CD4-positive, alpha-beta T cell treated with Interleukin-1 beta for 1 hour (primary cell): ENCODE measurements around the gene ACADVL.
"Not testable (repeated sequence)": the region's sequence is repeated elsewhere in the genome, so short reads cannot be mapped to it uniquely, and the experiment has no call there.

Source experiments
- DNase-seq, 2 donors: peaks; one replicate each; pipeline ENCODE4 v3.0.0-alpha.2; 2020 to 2022

ACADVL gene

DNA sequence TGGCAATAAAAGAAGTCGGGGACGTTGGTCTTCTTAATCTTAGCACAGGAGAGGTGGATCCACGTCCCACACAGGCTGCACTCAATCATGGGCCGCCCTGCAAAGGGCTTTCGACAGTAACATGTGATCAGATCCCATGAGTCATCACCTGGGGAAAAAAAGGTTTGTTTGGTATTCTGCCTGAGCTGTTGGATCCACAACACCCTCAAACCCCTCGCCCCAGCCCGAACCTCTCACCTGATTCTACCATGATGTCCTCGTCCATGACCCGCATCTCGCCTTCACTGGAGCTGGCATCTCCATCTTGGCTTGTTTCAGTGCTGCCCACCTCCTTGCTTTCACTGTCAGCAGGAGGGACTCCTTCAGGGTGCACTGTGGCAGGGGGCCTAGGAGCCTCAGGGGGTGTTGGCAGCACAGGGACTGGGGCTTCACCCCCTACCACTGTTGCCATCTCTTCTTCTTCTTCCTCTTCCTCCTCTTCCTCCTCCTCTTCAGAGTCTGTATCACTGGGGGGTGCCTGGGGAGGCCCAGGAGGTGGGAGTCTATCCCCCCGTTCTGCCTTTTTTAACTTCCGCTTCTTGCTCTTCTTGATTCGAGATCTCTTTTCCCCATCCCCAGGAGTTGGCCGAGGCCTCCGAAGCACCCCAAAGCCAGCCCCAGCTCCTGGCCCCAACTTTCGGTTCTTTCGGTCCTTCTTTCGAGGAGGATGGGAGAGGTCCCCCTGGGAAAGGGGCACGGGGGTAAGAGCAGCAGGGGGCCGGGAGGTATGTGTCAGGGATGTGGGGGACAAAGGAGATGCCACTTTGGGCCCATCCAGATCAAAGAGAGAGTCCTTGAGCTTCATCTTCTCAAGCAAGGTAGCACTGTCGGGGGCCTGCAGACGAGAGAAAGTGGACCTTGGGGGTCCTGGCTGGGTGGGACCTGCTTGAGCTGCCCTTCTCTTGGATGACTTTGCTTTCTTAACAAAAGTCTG is 16.2 kb downstream of the ACADVL start:
- no peak for DNase-seq

GRCh38 chr17:7236808-7237207 is 17.1 kb downstream of the ACADVL start:
- DNase-seq = no peak

DNA sequence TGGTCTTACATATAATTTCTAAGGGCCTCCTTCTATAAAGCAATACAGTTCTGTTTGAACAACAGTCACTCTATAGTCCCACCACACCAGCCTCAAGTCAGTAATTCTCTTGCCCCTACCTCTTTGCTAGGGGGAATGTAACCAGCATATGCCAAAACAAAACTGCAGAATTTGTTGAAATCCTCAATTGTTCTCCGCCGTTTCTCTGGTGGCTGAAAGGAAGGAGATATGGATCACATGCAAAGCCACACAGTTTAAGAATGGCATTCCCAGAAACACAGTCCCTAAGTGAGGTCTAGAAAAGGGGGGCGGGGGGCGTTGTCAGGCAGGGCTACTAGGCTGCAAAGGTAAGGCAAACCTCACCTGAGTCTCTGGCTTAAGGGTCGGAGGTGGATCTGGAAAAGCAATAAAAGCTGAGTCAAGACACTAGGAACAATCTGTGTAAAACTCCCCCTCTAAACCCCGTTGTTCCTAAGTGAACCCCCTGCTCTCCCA is 17.6 kb downstream of the ACADVL start:
- DNase-seq = no peak

DNA sequence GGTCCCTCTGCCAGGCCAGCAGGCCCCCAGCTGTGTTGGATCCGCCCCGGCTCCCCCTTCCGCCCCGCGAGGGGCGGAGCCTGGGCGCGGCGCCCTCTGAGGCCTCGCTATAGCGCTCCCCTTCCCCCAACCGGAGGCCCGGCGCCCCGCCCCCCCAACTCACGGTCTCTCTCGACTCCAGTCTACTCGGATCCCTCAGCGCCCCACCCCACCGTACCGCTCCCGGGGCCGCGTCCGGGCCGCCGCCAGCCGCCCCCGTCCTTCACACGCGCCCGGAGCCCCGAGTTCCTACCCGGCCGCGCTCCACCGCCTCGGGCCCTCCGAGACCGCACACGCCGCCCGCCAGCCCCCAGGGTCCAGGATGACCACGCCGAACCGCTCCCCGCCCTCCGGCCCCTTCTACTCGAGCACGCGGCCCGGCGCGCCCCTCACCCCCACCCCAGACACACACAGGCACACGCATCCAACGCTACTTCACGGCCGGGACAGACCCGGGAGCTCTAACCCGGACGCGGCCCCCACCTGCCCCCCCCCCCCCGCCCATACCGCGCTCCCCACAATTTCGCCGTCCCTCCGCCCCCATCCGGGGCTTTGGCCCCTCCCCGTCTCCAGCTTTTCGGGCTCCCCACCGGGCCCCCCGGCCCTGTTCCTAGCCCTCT is 18.2 kb downstream of the ACADVL start:
- peak; percentile 87 to 88 for DNase-seq

GRCh38 chr17:7238420-7239090 is 18.8 kb downstream of the ACADVL start:
- peak; percentile 52 to 62 for DNase-seq

DNA sequence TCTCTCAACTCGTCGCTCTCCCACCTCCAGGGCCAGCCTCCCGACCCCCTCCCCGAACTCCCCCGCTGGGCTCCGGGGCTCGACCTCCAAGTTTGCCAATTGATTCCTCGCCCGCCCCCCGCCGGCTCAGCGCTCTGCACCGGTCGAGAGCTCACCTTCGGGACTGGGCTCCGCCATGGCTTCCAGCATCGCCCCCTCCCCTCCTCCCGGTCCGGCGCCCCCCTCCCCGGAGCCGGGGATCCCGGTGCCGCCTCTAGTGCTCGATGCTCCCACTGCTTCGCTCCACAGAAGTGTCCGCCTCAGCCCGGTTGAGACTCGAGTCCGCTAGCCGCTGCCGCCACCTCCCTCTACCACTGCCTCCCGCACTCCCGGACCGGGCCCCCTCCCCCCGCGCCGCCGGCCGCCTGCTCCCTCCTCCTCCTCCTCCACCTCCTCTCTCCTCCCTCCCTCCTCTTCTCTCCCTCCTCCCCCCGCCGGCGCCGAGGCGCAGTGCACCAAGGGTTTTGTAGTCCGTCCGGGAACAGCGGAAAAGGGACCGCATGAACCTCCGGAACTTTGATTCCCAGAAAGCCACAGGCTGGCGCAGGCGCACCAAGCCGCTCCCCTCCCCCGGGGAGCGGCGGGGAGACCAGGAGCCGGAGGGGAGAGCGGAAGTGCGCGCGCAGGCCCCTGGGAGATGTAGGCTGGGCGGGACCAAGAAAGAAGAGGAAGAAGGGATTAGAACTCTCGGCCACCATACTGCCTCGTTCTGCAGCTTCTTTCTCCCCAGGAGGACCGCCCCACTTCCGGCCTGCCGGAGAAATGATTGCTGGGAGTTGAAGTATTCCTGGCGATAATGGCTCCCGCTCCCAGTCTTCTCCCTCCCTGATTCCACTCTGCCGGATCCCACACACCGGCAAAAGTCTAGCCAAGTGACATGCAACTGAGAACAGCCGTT is 19.6 kb downstream of the ACADVL start, which contains the start of gene PHF23:
PHF23 (minus strand) TSS at position 367 of the 937 bp plus-strand sequence; CDS start at position 189, 178 bp downstream.
- DNase-seq = peak; percentile 99

DNA sequence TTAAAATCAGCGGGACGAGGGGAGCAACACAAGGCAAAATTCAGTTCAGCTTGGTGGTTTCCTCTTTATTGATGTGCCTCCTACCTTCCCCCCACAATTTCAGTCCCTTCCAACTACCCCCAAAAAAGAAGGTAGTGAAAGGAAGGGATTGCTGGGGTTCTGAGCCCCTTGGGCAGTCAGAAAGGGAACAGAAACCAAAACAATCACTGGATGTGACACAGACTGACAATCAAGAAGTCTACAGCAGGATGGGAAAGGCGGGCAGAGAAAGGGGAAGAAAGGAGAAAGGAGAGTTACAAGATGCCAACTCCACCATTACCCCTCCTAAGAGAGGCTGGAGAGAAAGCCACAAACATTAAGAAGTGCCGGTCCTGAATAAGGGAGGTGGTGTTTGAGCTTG is 20.6 kb downstream of the ACADVL start:
- DNase-seq = peak in 1 of 2 donors; percentile 31

DNA sequence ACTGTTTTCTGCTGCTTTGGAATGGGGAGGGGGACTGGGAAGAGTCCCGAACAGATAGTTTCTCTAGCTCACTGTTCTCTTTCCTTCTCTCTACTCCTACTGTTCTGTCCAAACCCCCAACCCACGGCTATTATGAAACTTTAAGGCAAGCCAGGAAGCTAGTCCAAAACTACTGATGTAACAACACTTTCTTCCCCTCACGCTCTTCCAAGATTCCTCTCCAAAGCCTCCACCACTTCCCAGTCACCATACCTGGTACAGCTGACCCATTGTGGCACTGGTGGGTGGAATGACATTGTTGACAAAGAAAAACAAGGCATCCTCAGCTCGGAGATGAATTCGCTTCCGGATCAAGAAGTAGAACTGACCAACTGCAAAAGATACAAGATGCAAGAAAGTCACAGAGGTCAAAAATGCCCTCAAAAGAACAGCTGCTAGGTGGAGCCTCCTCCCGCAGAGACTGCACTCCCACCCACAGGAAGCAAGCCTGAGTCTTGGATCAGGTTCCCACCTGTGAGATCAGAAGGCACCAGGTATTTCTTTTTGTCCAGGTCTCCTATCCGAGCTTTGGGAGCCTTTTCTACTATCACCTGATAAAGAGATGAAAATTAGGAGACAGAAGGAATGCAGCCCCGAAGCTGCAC is 21.5 kb downstream of the ACADVL start:
- DNase-seq = no peak

GRCh38 chr17:7241783-7242716 is 22.3 kb downstream of the ACADVL start, which contains the start of gene GABARAP:
Gene GABARAP (minus strand): TSS chr17:7242449. CDS start chr17:7242330, 119 bp downstream.
- DNase-seq = peak; percentile 90 to 94

DNA sequence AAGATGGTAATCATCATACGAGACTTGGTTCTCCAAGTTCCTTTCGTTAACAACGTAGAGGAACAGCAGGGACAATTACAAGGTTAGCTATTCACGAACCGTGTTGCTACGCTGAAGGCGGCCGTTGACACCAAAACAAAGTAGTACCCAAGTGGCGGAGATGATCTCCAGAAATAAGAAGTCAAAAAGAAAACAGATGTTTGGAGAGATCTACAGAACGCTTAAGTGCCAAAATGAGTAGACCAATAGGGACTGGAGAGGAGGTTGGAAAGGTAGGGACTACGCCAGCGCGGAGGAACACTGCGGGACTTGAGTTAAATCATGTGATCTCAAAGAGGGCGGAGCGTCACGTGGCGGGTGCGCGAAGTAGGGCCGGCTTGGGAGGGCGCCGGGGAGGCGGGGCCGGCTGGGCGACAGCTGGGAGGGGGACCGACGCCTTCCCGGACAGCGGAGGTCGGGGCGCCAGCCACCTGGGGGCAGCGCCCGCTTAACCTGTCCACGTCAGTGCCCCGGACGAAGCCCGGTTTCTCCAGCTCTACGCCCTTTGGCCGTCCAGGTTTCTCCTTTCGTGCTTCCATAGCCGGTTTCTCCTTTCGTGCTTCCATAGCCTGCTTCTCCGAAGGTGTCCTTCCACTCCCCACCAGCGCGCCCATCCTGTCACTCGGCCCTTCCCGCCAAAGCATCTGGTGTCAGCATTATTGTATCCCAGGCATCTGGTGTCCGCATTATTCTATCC is 23.1 kb downstream of the ACADVL start:
- peak; percentile 93 to 94 for DNase-seq

- no peak for DNase-seq
Observed at GRCh38 chr17:7243453-7243729, 23.7 kb downstream of the ACADVL start.

GRCh38 chr17:7243838-7244237 is 24.1 kb downstream of the ACADVL start:
- DNase-seq = not testable (repeated sequence)

DNA sequence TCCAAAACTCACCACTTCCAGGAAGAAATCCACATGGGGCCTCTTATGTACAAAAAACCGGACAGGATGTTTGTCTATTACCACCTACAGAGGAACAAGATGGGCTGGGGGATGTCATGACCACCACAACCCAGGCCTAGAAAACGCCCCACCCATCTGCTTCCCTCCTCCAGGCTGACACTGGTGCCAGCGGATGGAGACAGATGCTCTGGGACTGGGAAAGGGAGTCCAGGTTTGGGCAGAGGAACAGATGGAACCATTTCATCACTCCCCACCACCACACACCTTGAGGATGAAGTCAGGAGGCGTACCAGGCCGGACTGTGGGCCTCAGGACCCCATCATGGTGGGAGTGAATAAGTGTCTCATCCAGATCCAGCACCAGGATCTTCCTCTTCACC is 27.0 kb downstream of the ACADVL start:
- no peak for DNase-seq

DNA sequence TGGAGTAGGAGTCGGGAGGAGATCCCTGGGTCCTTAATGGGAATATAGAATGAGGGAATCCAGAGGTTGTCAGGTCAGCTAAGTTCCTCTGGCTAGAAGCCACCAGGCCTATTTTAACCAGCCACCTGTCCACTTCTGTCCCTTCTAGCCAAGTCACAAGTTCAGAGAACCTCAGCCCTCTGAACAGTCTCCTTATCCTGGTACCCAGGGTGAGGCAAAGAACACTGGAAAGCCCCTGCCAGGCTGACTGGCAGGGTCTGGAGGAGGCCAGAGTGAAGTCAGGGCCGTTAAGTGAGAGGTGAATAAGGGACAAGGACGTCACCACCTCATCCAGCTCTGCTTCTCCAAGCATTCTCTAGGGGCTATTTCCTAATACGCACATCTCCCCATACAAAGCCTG is 29.1 kb downstream of the ACADVL start:
- no peak for DNase-seq

DNA sequence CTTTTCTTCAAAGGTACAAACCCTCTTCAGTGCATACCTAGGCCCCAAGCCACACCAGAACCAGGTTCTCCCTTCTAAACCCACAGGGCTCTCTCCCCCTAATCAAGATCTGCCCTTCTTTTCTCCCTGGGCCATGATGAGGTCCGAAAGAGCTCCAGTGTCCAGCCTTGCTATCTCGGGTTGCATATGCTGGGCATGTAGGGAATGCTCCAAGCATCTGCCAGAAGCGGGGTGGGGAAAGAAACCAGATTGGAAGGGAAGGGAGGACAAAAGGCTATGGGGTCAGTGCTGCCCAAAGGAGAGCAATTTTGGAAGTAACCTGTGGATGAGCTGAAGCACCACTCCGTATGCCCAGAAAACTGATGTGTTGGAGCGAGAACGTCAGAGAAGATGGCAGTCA is 29.5 kb downstream of the ACADVL start:
- no peak for DNase-seq

GRCh38 chr17:7249830-7250229 is 30.1 kb downstream of the ACADVL start:
- DNase-seq = no peak

- DNase-seq = peak; percentile 68 to 74
Observed at GRCh38 chr17:7250695-7251627, 31.2 kb downstream of the ACADVL start.

- peak; percentile 99 for DNase-seq
Observed at GRCh38 chr17:7251661-7252175, 32.0 kb downstream of the ACADVL start, which contains the start of gene CTDNEP1. Gene CTDNEP1 (minus strand): TSS chr17:7251734. CDS start chr17:7251296, 438 bp downstream.
